ENCODE measurements around the gene STARD7. TPM values are rescaled to one million over a fixed set of nuclear protein-coding genes. Genes with fewer than 3 reads are reported as not detected.

STARD7 gene
- total RNA-seq, 1 donor from 2014 or later: 80.2 TPM

DNA sequence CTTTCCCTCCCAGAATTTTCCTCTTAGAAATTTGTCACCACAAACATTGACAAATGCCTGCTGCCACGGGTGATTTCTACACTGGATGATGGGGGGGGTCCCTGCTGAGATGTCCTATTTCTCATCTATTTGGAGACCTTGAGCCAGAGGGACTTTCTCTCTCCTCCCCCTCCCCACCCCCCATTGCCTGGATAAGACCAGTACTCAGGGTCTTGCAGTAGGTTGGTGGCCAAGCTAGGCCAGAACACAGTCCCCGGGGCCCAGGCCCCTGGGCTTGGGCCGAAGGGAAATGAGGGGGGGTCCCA is 62.8 kb downstream of the STARD7 start:
- H3K27me3 Mint-ChIP-seq (ENCODE audit: unreplicated experiment): no peaks in the 10 kb centered on the region
- no peaks in the 10 kb centered on the region for H3K36me3 Mint-ChIP-seq (ENCODE audit: unreplicated experiment)
- peak overlapping the region; percentile 35 for H3K4me3 Mint-ChIP-seq (ENCODE audit: unreplicated experiment)
- no peaks in the 10 kb centered on the region for H3K4me1 Mint-ChIP-seq (ENCODE audit: unreplicated experiment)
- TF ChIP-seq, protein P1, sequence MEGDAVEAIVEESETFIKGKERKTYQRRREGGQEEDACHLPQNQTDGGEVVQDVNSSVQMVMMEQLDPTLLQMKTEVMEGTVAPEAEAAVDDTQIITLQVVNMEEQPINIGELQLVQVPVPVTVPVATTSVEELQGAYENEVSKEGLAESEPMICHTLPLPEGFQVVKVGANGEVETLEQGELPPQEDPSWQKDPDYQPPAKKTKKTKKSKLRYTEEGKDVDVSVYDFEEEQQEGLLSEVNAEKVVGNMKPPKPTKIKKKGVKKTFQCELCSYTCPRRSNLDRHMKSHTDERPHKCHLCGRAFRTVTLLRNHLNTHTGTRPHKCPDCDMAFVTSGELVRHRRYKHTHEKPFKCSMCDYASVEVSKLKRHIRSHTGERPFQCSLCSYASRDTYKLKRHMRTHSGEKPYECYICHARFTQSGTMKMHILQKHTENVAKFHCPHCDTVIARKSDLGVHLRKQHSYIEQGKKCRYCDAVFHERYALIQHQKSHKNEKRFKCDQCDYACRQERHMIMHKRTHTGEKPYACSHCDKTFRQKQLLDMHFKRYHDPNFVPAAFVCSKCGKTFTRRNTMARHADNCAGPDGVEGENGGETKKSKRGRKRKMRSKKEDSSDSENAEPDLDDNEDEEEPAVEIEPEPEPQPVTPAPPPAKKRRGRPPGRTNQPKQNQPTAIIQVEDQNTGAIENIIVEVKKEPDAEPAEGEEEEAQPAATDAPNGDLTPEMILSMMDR (IDR thresholded peaks at IDR 0.05): no peak
- H3K9me3 Mint-ChIP-seq (ENCODE audit: unreplicated experiment): no peaks in the 10 kb centered on the region
- no peak for DNase-seq (ENCODE audit: extremely low spot score, unreplicated experiment)
- no peak overlapping the region for H3K27ac Mint-ChIP-seq (ENCODE audit: unreplicated experiment)

DNA sequence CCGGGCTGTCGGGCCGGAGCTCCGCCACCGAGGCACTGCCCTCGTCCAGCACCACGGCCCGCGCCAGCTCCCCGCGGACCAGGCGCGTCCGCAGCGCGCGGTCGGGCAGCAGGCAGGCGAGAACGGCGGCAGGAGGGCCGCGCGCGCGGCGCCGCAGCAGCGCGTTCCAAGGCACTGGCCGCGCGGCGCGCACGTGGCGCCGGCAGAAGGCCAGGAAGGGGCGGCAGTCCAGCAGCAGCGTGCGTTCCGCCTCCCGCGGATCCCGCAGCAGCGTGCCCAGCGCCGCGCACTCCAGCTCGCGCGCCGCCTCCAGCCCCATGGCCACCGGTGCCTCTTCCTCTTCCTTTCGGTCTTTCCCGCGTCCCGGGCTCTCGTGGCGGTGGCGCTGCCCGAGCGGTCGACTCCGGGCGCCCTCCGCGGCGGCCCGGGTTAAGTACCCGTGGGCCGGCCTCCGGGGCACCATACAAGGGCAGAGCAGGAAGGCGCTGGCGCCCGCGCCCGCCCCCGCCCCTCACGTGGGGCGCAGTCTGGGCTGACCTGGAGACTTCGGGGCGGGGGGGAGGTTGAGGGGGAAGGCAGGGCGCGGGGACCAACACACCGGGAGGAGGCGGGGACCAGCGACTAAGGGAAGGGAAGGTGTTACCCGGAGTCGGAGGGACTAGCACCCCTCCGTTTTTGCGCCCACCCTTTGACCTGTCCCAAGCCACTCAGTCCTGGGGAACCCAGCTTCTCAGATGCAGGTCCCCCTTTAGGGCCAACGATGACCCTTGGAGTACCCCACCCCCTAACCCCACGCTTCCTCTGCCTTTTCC is 63.4 kb downstream of the STARD7 start, which contains the start of gene DUSP2:
Gene DUSP2 (minus strand): TSS at position 405 of the 812 bp plus-strand sequence. CDS start 86 bp downstream, at position 319.
- Mint-ChIP-seq H3K27me3 (ENCODE audit: unreplicated experiment) (no peaks in the 10 kb centered on the region), H3K36me3 (ENCODE audit: unreplicated experiment) (no peaks in the 10 kb centered on the region), H3K4me3 (ENCODE audit: unreplicated experiment) (peak within 1 kb of the TSS; percentile 67), H3K4me1 (ENCODE audit: unreplicated experiment) (no peaks in the 10 kb centered on the region), H3K9me3 (ENCODE audit: unreplicated experiment) (no peaks in the 10 kb centered on the region), H3K27ac (ENCODE audit: unreplicated experiment) (no peak within 1 kb of the TSS)
- no peak for DNase-seq (ENCODE audit: extremely low spot score, unreplicated experiment)
- TF ChIP-seq, protein P1 (IDR thresholded peaks at IDR 0.05): no peak

DNA sequence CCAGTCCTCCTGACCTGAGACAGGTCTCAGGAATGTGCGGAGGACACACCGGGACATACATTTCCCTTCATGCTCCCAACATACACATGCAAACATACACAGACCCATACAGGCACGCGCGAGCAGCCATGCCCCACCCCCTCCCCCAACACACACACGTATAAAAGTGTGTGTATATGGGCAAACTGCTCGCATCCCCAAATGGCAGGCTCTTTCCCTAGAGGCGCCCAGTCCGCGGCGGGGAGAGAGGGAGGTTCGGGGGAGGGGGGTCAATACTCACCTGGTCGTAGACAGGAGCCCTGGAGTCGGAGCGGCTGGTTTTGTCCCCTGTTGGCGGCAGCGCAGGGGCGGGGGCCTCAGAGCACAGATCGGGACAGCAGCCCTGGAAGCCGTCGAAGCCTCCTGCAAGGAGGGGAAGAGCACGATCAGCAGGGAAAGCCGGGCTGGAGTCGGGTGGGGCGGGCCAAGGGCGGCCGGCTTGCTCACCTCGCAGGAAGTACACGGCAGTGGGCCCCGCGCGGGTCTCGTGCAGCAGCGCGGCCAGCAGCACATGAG is 64.1 kb downstream of the STARD7 start:
- Mint-ChIP-seq H3K4me3 (ENCODE audit: unreplicated experiment) (peak overlapping the region; percentile 67), H3K9me3 (ENCODE audit: unreplicated experiment) (no peaks in the 10 kb centered on the region), H3K36me3 (ENCODE audit: unreplicated experiment) (no peaks in the 10 kb centered on the region), H3K27me3 (ENCODE audit: unreplicated experiment) (no peaks in the 10 kb centered on the region), H3K4me1 (ENCODE audit: unreplicated experiment) (no peaks in the 10 kb centered on the region), H3K27ac (ENCODE audit: unreplicated experiment) (no peak overlapping the region)
- TF ChIP-seq, protein P1 (IDR thresholded peaks at IDR 0.05): no peak
- no peak for DNase-seq (ENCODE audit: extremely low spot score, unreplicated experiment)

DNA sequence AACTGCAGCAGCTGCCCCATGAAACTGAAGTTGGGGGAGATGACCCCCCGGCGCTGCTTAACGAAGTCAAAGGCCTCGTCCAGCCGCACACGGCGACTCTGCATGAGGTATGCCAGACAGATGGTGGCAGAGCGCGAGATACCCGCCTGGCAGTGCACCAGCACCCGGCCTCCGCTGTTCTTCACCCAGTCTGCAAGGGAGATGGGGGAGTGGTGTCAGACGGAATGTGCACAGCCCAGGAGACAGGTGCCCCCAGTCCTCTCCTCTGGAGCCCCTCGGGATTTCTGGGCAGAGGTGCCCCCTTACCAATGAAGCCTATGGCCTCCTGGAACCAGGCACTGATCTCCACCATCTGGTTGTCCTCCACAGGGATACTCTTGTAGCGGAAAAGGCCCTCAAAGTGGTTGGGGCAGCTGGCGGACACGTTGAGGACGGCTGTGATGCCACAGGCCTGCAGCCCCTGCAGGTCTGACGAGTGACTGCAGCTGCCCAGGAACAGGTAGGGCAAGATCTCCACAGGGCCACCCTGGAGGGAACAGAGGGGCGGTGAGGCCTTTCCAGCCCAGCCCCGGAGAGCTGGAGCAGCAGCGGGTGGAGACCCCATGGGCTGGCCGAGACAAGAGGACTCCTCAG is 64.7 kb downstream of the STARD7 start:
- TF ChIP-seq, protein P1 (IDR thresholded peaks at IDR 0.05): no peak
- no peak overlapping the region for H3K27ac Mint-ChIP-seq (ENCODE audit: unreplicated experiment)
- no peak for DNase-seq (ENCODE audit: extremely low spot score, unreplicated experiment)
- H3K4me3 Mint-ChIP-seq (ENCODE audit: unreplicated experiment): peak overlapping the region; percentile 67
- no peaks in the 10 kb centered on the region for H3K27me3 Mint-ChIP-seq (ENCODE audit: unreplicated experiment)
- no peaks in the 10 kb centered on the region for H3K9me3 Mint-ChIP-seq (ENCODE audit: unreplicated experiment)
- no peaks in the 10 kb centered on the region for H3K4me1 Mint-ChIP-seq (ENCODE audit: unreplicated experiment)
- H3K36me3 Mint-ChIP-seq (ENCODE audit: unreplicated experiment): no peaks in the 10 kb centered on the region

DNA sequence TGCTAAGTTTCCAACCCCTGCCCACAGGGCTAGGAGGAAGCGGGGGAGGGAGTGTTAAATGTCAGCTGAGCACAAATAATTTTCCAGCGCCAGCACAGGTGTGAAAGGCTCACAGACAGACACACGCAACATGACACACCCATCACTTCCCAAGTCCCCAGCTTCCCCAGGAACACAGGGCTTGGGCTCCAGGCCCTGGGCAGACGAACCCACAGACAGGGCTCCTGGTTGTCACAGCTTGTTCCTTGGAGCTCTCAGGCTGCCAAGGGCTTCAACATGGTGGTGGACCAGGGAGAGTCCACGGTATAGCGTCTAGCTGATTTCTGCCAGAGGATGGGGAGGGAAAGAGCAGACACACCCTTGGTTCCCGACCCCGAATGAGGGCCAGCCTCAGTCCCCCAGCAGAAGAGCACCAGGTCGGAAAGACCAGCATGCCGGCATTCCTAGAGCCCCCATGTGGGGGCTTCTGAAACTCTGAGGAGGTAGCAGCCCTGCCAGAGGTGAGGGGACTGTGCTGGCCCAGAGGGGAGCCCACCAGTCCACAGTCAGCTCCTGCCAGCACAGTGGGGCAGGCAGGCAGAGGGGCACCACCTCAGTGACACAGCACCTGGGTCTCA is 65.3 kb downstream of the STARD7 start:
- H3K9me3 Mint-ChIP-seq (ENCODE audit: unreplicated experiment): no peaks in the 10 kb centered on the region
- H3K27ac Mint-ChIP-seq (ENCODE audit: unreplicated experiment): no peak overlapping the region
- no peak for DNase-seq (ENCODE audit: extremely low spot score, unreplicated experiment)
- no peaks in the 10 kb centered on the region for H3K27me3 Mint-ChIP-seq (ENCODE audit: unreplicated experiment)
- TF ChIP-seq, protein P1 (IDR thresholded peaks at IDR 0.05): no peak
- no peaks in the 10 kb centered on the region for H3K36me3 Mint-ChIP-seq (ENCODE audit: unreplicated experiment)
- H3K4me1 Mint-ChIP-seq (ENCODE audit: unreplicated experiment): no peaks in the 10 kb centered on the region
- H3K4me3 Mint-ChIP-seq (ENCODE audit: unreplicated experiment): no peak overlapping the region
